KG1 (cell line): ENCODE measurements around the gene EGFR.
"Not testable (repeated sequence)": the region's sequence is repeated elsewhere in the genome, so short reads cannot be mapped to it uniquely, and the experiment has no call there.

Experiments used
- DNase-seq: peaks from one replicate; lab custom pipeline; 2025; lab: John Stamatoyannopoulos, UW

EGFR gene

GRCh38 chr7:55013851-55014250 is 5.0 kb upstream of the EGFR start:
- DNase-seq: no peak

GRCh38 chr7:55016061-55016745 is 2.6 kb upstream of the EGFR start:
- DNase-seq: no peak

GRCh38 chr7:55016746-55017090 is 2.1 kb upstream of the EGFR start:
- DNase-seq: no peak

GRCh38 chr7:55017841-55018240 is 976 bp upstream of the EGFR start:
- no peak for DNase-seq

GRCh38 chr7:55019191-55019690 is 424 bp downstream of the EGFR start:
- no peak for DNase-seq

- DNase-seq: no peak
Measured at GRCh38 chr7:55019691-55020465, 1.1 kb downstream of the EGFR start.

- no peak for DNase-seq
Measured at GRCh38 chr7:55020466-55020871, 1.7 kb downstream of the EGFR start.

- no peak for DNase-seq
Measured at GRCh38 chr7:55021053-55021452, 2.2 kb downstream of the EGFR start.

GRCh38 chr7:55022002-55022985 is 3.5 kb downstream of the EGFR start:
- DNase-seq: no peak

- DNase-seq: no peak
Measured at GRCh38 chr7:55023841-55024505, 5.2 kb downstream of the EGFR start.

GRCh38 chr7:55024776-55025175 is 6.0 kb downstream of the EGFR start:
- no peak for DNase-seq

GRCh38 chr7:55026086-55026790 is 7.4 kb downstream of the EGFR start:
- no peak for DNase-seq

- DNase-seq: no peak
Measured at GRCh38 chr7:55026867-55027490, 8.2 kb downstream of the EGFR start.

- no peak for DNase-seq
Measured at GRCh38 chr7:55028011-55028410, 9.2 kb downstream of the EGFR start.

- no peak for DNase-seq
Measured at GRCh38 chr7:55030314-55030713, 11.5 kb downstream of the EGFR start.

GRCh38 chr7:55031075-55031474 is 12.3 kb downstream of the EGFR start:
- DNase-seq: no peak

GRCh38 chr7:55032069-55032699 is 13.4 kb downstream of the EGFR start:
- no peak for DNase-seq

- DNase-seq: no peak
Measured at GRCh38 chr7:55033236-55033846, 14.5 kb downstream of the EGFR start.

GRCh38 chr7:55034776-55035175 is 16.0 kb downstream of the EGFR start:
- DNase-seq: no peak

- not testable (repeated sequence) for DNase-seq
Measured at GRCh38 chr7:55035410-55035809, 16.6 kb downstream of the EGFR start.
